ENCODE measurements around the gene RFTN1. TPM values are rescaled to one million over a fixed set of nuclear protein-coding genes. Genes with fewer than 3 reads are reported as not detected.

The RFTN1 gene
- total RNA-seq, 1 donor from 2014 or later, result 41.8 TPM

DNA sequence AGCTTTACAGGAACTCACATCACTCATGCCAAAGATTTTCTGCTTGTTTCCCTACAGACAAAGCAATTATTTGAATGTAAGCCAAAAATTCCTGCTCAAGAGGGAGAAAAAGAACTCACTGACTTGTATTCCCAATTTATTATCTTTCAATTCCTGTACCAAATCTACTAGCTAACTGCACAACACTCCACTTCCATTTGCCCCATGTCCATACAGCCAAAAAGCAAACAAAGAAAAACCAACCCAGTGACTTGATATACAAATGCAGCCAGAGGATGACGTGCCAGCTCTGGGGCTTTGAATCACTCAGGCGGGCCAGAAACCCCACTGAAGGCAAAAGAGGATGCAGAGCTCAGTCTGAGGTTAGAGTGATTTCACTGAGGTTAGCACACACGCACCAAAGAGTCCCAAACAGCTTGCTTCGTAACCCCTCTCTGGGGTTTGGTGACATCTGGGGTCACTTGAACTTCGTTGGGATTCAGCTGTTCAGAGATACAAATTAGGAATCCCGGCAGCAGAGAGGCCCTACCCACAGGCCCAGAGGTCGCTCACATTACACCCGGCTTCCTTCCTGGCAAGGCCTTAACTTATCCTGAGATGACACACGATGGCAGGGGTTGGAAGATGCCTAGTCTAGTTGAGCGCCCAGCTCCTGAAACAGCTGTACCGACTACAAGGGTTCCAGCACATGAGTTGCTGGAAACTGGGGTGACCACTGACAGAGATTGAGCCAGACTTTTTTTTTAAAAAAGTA, 1.6 kb downstream of the RFTN1 start:
- TF ChIP-seq, protein P1, sequence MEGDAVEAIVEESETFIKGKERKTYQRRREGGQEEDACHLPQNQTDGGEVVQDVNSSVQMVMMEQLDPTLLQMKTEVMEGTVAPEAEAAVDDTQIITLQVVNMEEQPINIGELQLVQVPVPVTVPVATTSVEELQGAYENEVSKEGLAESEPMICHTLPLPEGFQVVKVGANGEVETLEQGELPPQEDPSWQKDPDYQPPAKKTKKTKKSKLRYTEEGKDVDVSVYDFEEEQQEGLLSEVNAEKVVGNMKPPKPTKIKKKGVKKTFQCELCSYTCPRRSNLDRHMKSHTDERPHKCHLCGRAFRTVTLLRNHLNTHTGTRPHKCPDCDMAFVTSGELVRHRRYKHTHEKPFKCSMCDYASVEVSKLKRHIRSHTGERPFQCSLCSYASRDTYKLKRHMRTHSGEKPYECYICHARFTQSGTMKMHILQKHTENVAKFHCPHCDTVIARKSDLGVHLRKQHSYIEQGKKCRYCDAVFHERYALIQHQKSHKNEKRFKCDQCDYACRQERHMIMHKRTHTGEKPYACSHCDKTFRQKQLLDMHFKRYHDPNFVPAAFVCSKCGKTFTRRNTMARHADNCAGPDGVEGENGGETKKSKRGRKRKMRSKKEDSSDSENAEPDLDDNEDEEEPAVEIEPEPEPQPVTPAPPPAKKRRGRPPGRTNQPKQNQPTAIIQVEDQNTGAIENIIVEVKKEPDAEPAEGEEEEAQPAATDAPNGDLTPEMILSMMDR (IDR thresholded peaks at IDR 0.05; ENCODE audit: unreplicated experiment), result no peak
- no peak for DNase-seq (ENCODE audit: low spot score)
- H3K4me1 Mint-ChIP-seq (ENCODE audit: unreplicated experiment), result peaks cover 52% of the 10 kb centered on the region
- H3K27me3 Mint-ChIP-seq (ENCODE audit: unreplicated experiment), result peaks cover 12% of the 10 kb centered on the region
- H3K4me3 Mint-ChIP-seq (ENCODE audit: unreplicated experiment), result peak overlapping the region; percentile 96
- peaks cover 10% of the 10 kb centered on the region for H3K36me3 Mint-ChIP-seq (ENCODE audit: low read depth, unreplicated experiment)
- H3K9me3 Mint-ChIP-seq (ENCODE audit: unreplicated experiment), result no peaks in the 10 kb centered on the region
- peak overlapping the region; percentile 81 for H3K27ac Mint-ChIP-seq (ENCODE audit: unreplicated experiment)

DNA sequence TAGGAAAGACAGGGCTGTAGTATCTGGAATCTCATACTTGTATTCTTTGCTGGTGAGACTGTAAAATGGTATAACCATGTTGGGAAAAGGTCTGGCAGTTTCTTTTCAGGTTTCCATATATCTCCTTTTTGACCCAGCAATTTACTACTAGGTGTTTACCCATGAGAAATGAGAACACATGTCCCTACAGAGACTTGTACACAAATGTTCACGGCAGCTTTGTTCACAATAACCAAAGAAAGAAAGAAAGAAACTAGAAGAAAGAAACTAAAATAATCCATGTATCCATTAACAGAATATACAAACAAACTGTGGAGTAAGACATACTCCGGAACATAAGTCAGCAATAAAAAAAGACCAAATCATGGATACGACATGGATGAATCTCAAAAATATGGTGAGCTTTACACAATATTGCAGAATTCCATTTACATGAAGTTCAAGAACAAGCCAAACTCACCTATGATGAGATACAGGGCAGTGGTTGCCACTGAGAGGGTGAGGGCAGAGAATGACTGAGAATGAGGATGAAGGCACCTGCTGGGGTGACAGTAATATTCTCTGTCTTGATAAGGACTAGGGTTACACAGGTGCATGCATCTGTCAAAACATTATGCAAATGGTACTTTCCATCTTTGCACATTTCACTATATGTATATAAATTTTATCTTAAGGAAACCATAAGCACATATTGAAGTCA, 2.7 kb downstream of the RFTN1 start:
- no peak for DNase-seq (ENCODE audit: low spot score)
- peaks cover 10% of the 10 kb centered on the region for H3K36me3 Mint-ChIP-seq (ENCODE audit: low read depth, unreplicated experiment)
- peaks cover 45% of the 10 kb centered on the region for H3K4me1 Mint-ChIP-seq (ENCODE audit: unreplicated experiment)
- no peak overlapping the region for H3K27ac Mint-ChIP-seq (ENCODE audit: unreplicated experiment)
- H3K9me3 Mint-ChIP-seq (ENCODE audit: unreplicated experiment), result no peaks in the 10 kb centered on the region
- H3K27me3 Mint-ChIP-seq (ENCODE audit: unreplicated experiment), result peaks cover 12% of the 10 kb centered on the region
- TF ChIP-seq, protein P1 (IDR thresholded peaks at IDR 0.05; ENCODE audit: unreplicated experiment), result no peak
- peak overlapping the region; percentile 96 for H3K4me3 Mint-ChIP-seq (ENCODE audit: unreplicated experiment)

DNA sequence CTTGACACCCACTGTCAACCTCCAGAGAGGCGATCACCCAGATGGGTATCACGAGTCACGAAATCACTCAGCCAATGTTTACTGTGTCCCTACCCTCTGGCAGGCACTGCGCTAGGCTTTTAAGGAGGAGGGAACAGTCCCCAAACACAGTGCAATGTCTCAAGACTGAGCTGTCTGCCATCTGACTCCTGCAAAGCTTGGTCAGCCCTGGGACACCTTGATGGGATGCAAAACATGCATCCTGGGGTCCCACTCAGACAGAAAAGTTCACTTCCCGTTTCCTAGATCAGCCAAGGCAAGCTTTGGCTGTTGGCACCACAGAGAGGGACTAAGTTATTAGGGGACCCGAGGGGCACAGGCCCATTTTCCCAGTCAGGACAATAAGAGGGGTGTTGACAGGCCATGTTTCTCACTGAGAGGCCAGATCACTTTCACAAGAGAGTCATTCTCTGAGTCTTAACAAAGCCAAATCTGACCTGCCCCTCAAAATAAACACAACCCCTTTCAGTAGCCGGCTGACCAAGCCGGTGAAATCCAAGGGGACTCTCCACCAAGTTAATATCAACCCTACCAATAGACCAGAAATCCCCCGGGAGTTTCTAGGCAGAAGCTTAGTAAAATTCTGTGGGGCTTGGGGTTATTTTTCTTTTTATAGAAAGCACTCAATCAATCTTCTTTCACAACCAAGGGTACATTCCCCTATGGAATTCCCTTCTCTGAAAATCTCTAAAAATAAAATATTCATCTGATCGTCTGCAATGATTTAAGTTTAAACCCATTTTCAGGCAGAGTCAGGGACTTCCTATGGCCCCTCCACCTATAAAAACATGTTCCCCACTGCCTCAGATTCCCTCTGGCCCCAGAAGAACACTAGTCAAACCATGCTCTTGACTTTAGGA, 3.5 kb downstream of the RFTN1 start:
- Mint-ChIP-seq H3K4me1 (ENCODE audit: unreplicated experiment) (peaks cover 40% of the 10 kb centered on the region), H3K27me3 (ENCODE audit: unreplicated experiment) (peaks cover 12% of the 10 kb centered on the region), H3K4me3 (ENCODE audit: unreplicated experiment) (no peak overlapping the region), H3K27ac (ENCODE audit: unreplicated experiment) (no peak overlapping the region), H3K36me3 (ENCODE audit: low read depth, unreplicated experiment) (peaks cover 12% of the 10 kb centered on the region), H3K9me3 (ENCODE audit: unreplicated experiment) (no peaks in the 10 kb centered on the region)
- DNase-seq (ENCODE audit: low spot score), result no peak
- TF ChIP-seq, protein P1 (IDR thresholded peaks at IDR 0.05; ENCODE audit: unreplicated experiment), result no peak

DNA sequence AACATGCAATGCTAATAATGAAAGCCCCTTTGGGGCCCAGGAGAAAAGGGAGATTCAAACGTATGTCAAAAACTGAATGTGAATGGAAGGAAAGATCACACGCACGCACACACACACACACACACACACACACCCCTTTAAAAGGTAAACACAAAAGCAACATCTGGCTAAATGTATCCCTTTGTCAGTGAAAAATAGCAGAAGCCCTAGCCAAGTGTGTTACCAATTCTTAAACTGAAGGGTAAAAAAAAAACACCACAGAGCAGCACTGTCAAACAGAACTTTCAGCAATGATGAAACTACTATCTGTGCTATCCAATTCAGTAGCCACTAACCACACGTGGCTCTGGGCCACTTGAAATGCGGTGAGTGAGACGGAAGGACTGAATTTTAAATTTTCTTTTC, 4.9 kb downstream of the RFTN1 start:
- TF ChIP-seq, protein P1 (IDR thresholded peaks at IDR 0.05; ENCODE audit: unreplicated experiment), result no peak
- peaks cover 12% of the 10 kb centered on the region for H3K27me3 Mint-ChIP-seq (ENCODE audit: unreplicated experiment)
- no peaks in the 10 kb centered on the region for H3K9me3 Mint-ChIP-seq (ENCODE audit: unreplicated experiment)
- no peak overlapping the region for H3K27ac Mint-ChIP-seq (ENCODE audit: unreplicated experiment)
- no peak for DNase-seq (ENCODE audit: low spot score)
- H3K36me3 Mint-ChIP-seq (ENCODE audit: low read depth, unreplicated experiment), result peaks cover 18% of the 10 kb centered on the region
- H3K4me1 Mint-ChIP-seq (ENCODE audit: unreplicated experiment), result peaks cover 30% of the 10 kb centered on the region
- no peak overlapping the region for H3K4me3 Mint-ChIP-seq (ENCODE audit: unreplicated experiment)
